Measurements from ENCODE around the gene FKBP5. TPM values are rescaled to one million over a fixed set of nuclear protein-coding genes. Genes with fewer than 3 reads are reported as not detected.
A peak's percentile ranks its signal among the peaks of the same experiment; 100 is the strongest.

FKBP5 gene
- total and polyA plus RNA-seq, 2 donors (not counting 3 experiments of a cell fraction or from before 2014, with no cell fraction given): 16.7 to 56.8 TPM

DNA sequence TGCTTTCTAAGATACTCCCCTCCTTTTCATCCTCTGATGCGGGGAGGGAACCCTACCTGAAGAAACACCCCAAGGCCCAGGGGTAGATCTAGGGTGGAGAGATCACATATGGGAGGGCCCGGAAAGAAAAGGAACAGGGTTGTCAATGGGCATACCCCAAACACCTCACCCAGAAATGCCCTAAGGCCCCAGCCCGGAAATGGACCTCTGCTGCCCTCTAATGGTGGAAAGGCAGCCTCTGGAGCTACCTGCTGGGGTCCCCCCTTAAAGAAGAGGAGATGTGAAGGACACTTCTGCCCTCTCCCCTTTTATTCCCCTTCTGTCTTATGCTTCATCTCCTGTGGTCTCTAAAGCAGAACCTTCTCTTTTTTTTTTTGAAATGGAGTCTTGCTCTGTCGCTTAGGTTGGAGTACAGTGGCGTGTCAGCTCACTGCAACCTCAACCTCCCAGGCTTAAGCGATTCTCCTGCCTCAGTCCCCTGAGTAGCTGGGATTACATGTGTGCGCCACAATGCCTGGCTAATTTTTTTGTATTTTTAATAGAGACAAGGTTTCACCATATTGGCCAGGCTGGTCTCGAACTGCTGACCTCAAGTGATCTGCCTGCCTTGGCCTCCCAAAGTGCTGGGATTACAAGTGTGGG is 47.7 kb upstream of the FKBP5 start:
- TF ChIP-seq JUN (IDR thresholded peaks at IDR 0.05; ENCODE audit: borderline replicate concordance, insufficient read depth, insufficient read length, low read depth): no peak
- TF ChIP-seq, protein P1, sequence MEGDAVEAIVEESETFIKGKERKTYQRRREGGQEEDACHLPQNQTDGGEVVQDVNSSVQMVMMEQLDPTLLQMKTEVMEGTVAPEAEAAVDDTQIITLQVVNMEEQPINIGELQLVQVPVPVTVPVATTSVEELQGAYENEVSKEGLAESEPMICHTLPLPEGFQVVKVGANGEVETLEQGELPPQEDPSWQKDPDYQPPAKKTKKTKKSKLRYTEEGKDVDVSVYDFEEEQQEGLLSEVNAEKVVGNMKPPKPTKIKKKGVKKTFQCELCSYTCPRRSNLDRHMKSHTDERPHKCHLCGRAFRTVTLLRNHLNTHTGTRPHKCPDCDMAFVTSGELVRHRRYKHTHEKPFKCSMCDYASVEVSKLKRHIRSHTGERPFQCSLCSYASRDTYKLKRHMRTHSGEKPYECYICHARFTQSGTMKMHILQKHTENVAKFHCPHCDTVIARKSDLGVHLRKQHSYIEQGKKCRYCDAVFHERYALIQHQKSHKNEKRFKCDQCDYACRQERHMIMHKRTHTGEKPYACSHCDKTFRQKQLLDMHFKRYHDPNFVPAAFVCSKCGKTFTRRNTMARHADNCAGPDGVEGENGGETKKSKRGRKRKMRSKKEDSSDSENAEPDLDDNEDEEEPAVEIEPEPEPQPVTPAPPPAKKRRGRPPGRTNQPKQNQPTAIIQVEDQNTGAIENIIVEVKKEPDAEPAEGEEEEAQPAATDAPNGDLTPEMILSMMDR (IDR thresholded peaks at IDR 0.05; ENCODE audit: extremely low read depth in 1 of 2, insufficient read depth in 1 of 2, low read depth in 1 of 2, low read length in 2 of 2): peak; percentile 81 to 91
- H3K9me3 ChIP-seq (replicated peaks; ENCODE audit: control insufficient read depth, insufficient read depth, low read length): no peaks in the 10 kb centered on the region
- no peak overlapping the region for H2AFZ ChIP-seq (ENCODE audit: low read depth, low read length)
- intact Hi-C loops (cut with micrococcal nuclease) (loop anchor here (1.0 to 10.0 kb wide), 4 partner anchors 48 to 442 kb away; partner anchors contain the start of genes DEF6 and FKBP5), dilution Hi-C loops (cut with MboI; ENCODE audit: extremely low pct_ligation_motif_present, low sequenced_read_pairs) (no loop called here)
- H3K36me3 ChIP-seq (ENCODE audit: control insufficient read depth in 2 of 2, extremely low read depth in 1 of 2, insufficient read depth in 2 of 2, low read length in 2 of 2): no peaks in the 10 kb centered on the region
- DNase-seq (ENCODE audit: low read depth, low spot score) (peak; percentile 54), FAIRE-seq (peak; percentile 77)
- no peak overlapping the region for H3K4me2 ChIP-seq (ENCODE audit: insufficient read depth, low read length)
- H4K20me1 ChIP-seq (replicated peaks; ENCODE audit: control insufficient read depth, extremely low read depth, insufficient read depth, low read length): no peaks in the 10 kb centered on the region
- H3K9ac ChIP-seq (replicated peaks; ENCODE audit: extremely low read depth, insufficient read depth, low read length): no peak overlapping the region
- BruUV-seq (replicated peaks): no TSS peak
- peaks cover 14% of the 10 kb centered on the region for H3K4me1 ChIP-seq (ENCODE audit: control insufficient read depth, extremely low read depth, insufficient read depth, low read length)
- CTCF ChIA-PET: interaction anchor here (0.6 to 7.9 kb wide), 48 partner anchors 10 to 418 kb away, joined by 3 to 252 read pairs (median 12); partner anchors contain the start of gene FKBP5
- POLR2A ChIA-PET: interaction anchor here (0.5 to 1.0 kb wide), 2 partner anchors 52 to 400 kb away, joined by 3 to 4 read pairs; no protein-coding TSS in a partner anchor
- H3K9me1 ChIP-seq (replicated peaks; ENCODE audit: control insufficient read depth, extremely low read depth, insufficient read depth, low read length): no peaks in the 10 kb centered on the region
- no peak overlapping the region for H3K27ac ChIP-seq (ENCODE audit: insufficient read depth, low read depth, low read length)
- no peak overlapping the region for H3K4me3 ChIP-seq (replicated peaks in 1 of 3; ENCODE audit: insufficient read depth in 1 of 3, low read depth in 1 of 3, low read length in 3 of 3)
- H3K79me2 ChIP-seq (ENCODE audit: control insufficient read depth, insufficient read depth, low read length): no peaks in the 10 kb centered on the region
- H3K27me3 ChIP-seq (ENCODE audit: control insufficient read depth in 2 of 2, insufficient read depth in 2 of 2, low read length in 2 of 2): no peaks in the 10 kb centered on the region

DNA sequence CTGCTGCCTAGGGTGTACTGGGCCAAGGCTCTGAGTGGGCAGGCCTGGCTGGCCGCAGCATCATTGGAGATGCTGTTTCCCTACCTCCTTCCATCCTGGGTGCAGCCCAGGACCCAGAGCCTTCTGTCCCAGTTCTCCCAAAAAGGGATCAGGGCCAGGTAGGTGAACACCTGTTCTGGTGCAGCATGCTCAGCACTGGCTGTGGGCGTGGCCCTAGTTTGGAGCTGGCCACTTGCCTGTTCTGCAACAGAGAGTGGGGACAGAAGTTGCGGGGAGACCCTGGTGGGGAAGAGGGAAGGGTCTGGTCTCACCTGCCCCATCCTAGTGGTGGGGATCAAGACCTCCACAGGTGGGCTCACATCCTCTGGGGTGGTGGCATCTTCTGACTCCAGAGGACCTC is 46.7 kb upstream of the FKBP5 start:
- POLR2A ChIA-PET: no interaction called here
- H3K4me3 ChIP-seq (replicated peaks in 1 of 3; ENCODE audit: insufficient read depth in 1 of 3, low read depth in 1 of 3, low read length in 3 of 3): no peak overlapping the region
- no peaks in the 10 kb centered on the region for H3K36me3 ChIP-seq (ENCODE audit: control insufficient read depth in 2 of 2, extremely low read depth in 1 of 2, insufficient read depth in 2 of 2, low read length in 2 of 2)
- CTCF ChIA-PET: interaction anchor here (2.1 to 7.9 kb wide), 10 partner anchors 15 to 221 kb away, joined by 4 to 252 read pairs (median 54); partner anchors contain the start of gene FKBP5
- H4K20me1 ChIP-seq (replicated peaks; ENCODE audit: control insufficient read depth, extremely low read depth, insufficient read depth, low read length): no peaks in the 10 kb centered on the region
- H3K4me1 ChIP-seq (ENCODE audit: control insufficient read depth, extremely low read depth, insufficient read depth, low read length): peaks cover 18% of the 10 kb centered on the region
- H3K4me2 ChIP-seq (ENCODE audit: insufficient read depth, low read length): no peak overlapping the region
- intact Hi-C loops (cut with micrococcal nuclease) (loop anchor here (10.0 kb wide), 1 partner anchor 441 kb away; the partner anchor contains the start of gene DEF6), dilution Hi-C loops (cut with MboI; ENCODE audit: extremely low pct_ligation_motif_present, low sequenced_read_pairs) (no loop called here)
- H2AFZ ChIP-seq (ENCODE audit: low read depth, low read length): no peak overlapping the region
- FAIRE-seq: no peak
- no peaks in the 10 kb centered on the region for H3K9me1 ChIP-seq (replicated peaks; ENCODE audit: control insufficient read depth, extremely low read depth, insufficient read depth, low read length)
- no peak overlapping the region for H3K9ac ChIP-seq (replicated peaks; ENCODE audit: extremely low read depth, insufficient read depth, low read length)
- DNase-seq (ENCODE audit: low read depth, low spot score): no peak
- no peaks in the 10 kb centered on the region for H3K79me2 ChIP-seq (ENCODE audit: control insufficient read depth, insufficient read depth, low read length)
- BruUV-seq (replicated peaks): no TSS peak
- no peak overlapping the region for H3K27ac ChIP-seq (ENCODE audit: insufficient read depth, low read depth, low read length)
- H3K27me3 ChIP-seq (ENCODE audit: control insufficient read depth in 2 of 2, insufficient read depth in 2 of 2, low read length in 2 of 2): no peaks in the 10 kb centered on the region
- TF ChIP-seq GATA2 (IDR thresholded peaks at IDR 0.05; ENCODE audit: insufficient read depth, insufficient read length, low read depth, low read length) (no peak), MYC (IDR thresholded peaks at IDR 0.05; ENCODE audit: low read depth, low read length) (no peak), FOS (IDR thresholded peaks at IDR 0.05; ENCODE audit: borderline replicate concordance, insufficient read depth, low read length) (no peak), JUN (IDR thresholded peaks at IDR 0.05; ENCODE audit: borderline replicate concordance, insufficient read depth, insufficient read length, low read depth) (no peak), POLR2AphosphoS5 (IDR thresholded peaks at IDR 0.05; ENCODE audit: insufficient read depth, low read depth, low read length) (no peak), EZH2 (IDR thresholded peaks at IDR 0.05; ENCODE audit: borderline replicate concordance, low read depth, low read length, severe bottlenecking) (no peak), POLR2A (IDR thresholded peaks at IDR 0.05; ENCODE audit: low read depth, low read length) (no peak)
- TF ChIP-seq, protein P2, sequence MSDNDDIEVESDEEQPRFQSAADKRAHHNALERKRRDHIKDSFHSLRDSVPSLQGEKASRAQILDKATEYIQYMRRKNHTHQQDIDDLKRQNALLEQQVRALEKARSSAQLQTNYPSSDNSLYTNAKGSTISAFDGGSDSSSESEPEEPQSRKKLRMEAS (IDR thresholded peaks at IDR 0.05; ENCODE audit: insufficient read depth, insufficient read length): no peak
- TF ChIP-seq, protein P1 (IDR thresholded peaks at IDR 0.05; ENCODE audit: extremely low read depth in 1 of 2, insufficient read depth in 1 of 2, low read depth in 1 of 2, low read length in 2 of 2): no peak
- H3K9me3 ChIP-seq (replicated peaks; ENCODE audit: control insufficient read depth, insufficient read depth, low read length): no peaks in the 10 kb centered on the region
